Activated effector memory CD4-positive, alpha-beta T cell treated with Interleukin-2 at 50 U/mL for 16 hours (primary cell): ENCODE results near the gene PCNA.
A peak's percentile ranks its signal among the peaks of the same experiment; 100 is the strongest.

Experiments used
- DNase-seq: peaks from one replicate; pipeline ENCODE4 v3.0.0-alpha.2; 2020

Gene PCNA

GRCh38 chr20:5119435-5120184 lies at the start of gene PCNA:
Gene PCNA, minus strand, starts transcription at chr20:5119958. Its CDS starts 160 bp downstream, at chr20:5119798.
- peak; percentile 94 for DNase-seq

GRCh38 chr20:5168651-5169396 lies 49.1 kb upstream of the PCNA start:
- no peak for DNase-seq

- DNase-seq = no peak
Measured at GRCh38 chr20:5164645-5165625, 45.2 kb upstream of the PCNA start.

GRCh38 chr20:5161536-5162164 lies 41.9 kb upstream of the PCNA start:
- no peak for DNase-seq

- no peak for DNase-seq
Measured at GRCh38 chr20:5160882-5161281, 41.1 kb upstream of the PCNA start.

GRCh38 chr20:5159928-5160327 lies 40.2 kb upstream of the PCNA start:
- no peak for DNase-seq

- no peak for DNase-seq
Measured at GRCh38 chr20:5156675-5157448, 37.1 kb upstream of the PCNA start.

- no peak for DNase-seq
Measured at GRCh38 chr20:5155404-5155803, 35.6 kb upstream of the PCNA start.

GRCh38 chr20:5154543-5154925 lies 34.8 kb upstream of the PCNA start:
- DNase-seq = no peak

- DNase-seq = no peak
Measured at GRCh38 chr20:5153612-5154542, 34.1 kb upstream of the PCNA start.

GRCh38 chr20:5153152-5153467 lies 33.4 kb upstream of the PCNA start:
- no peak for DNase-seq

- DNase-seq = no peak
Measured at GRCh38 chr20:5150226-5151076, 30.7 kb upstream of the PCNA start.

- no peak for DNase-seq
Measured at GRCh38 chr20:5149892-5150225, 30.1 kb upstream of the PCNA start.

- DNase-seq = no peak
Measured at GRCh38 chr20:5148581-5148980, 28.8 kb upstream of the PCNA start.

GRCh38 chr20:5146871-5147592 lies 27.3 kb upstream of the PCNA start:
- DNase-seq = no peak

- no peak for DNase-seq
Measured at GRCh38 chr20:5146099-5146668, 26.4 kb upstream of the PCNA start.

- DNase-seq = no peak
Measured at GRCh38 chr20:5145365-5146098, 25.8 kb upstream of the PCNA start.

- no peak for DNase-seq
Measured at GRCh38 chr20:5143851-5144250, 24.1 kb upstream of the PCNA start.
